ENCODE measurements around the gene LIN9.

- TF ChIP-seq EZH2 (IDR thresholded peaks at IDR 0.05; ENCODE audit: insufficient read depth, poor library complexity, severe bottlenecking), result no peak
- TF ChIP-seq EZH2phosphoT487 (IDR thresholded peaks at IDR 0.05; ENCODE audit: insufficient read depth, low read depth), result no peak
These were observed 720 bp downstream of the LIN9 start for GRCh38 chr1:226308166-226308722.
